ENCODE results near the gene DEDD.
A peak's percentile ranks its signal among the peaks of the same experiment; 100 is the strongest.

Gene DEDD

GRCh38 chr1:161114556-161114955 lies 17.9 kb downstream of the DEDD start:
- peak overlapping the region; percentile 5; the same call in 1 of the 2 replicates for H3K27ac ChIP-seq
- TF ChIP-seq CTCF (IDR thresholded peaks at IDR 0.05), result no peak
- no peak for TF ChIP-seq ZFX (IDR thresholded peaks at IDR 0.05; ENCODE audit: borderline replicate concordance)

- TF ChIP-seq ZFX (IDR thresholded peaks at IDR 0.05; ENCODE audit: borderline replicate concordance) (no peak), CTCF (IDR thresholded peaks at IDR 0.05) (no peak)
- H3K27ac ChIP-seq, result 0 out of 2 replicates have a peak overlapping the region, but pooled peaks have one; percentile 5
These were observed 18.6 kb downstream of the DEDD start for GRCh38 chr1:161113915-161114314.

- TF ChIP-seq CTCF (IDR thresholded peaks at IDR 0.05) (no peak), ZFX (IDR thresholded peaks at IDR 0.05; ENCODE audit: borderline replicate concordance) (no peak)
- no peak overlapping the region for H3K27ac ChIP-seq
These were observed 20.9 kb downstream of the DEDD start for GRCh38 chr1:161111527-161111926.

GRCh38 chr1:161111117-161111516 lies 21.4 kb downstream of the DEDD start:
- TF ChIP-seq CTCF (IDR thresholded peaks at IDR 0.05), result no peak
- TF ChIP-seq ZFX (IDR thresholded peaks at IDR 0.05; ENCODE audit: borderline replicate concordance), result no peak
- no peak overlapping the region for H3K27ac ChIP-seq

GRCh38 chr1:161106431-161106830 lies 26.0 kb downstream of the DEDD start:
- TF ChIP-seq CTCF (IDR thresholded peaks at IDR 0.05) (no peak), ZFX (IDR thresholded peaks at IDR 0.05; ENCODE audit: borderline replicate concordance) (no peak)
- H3K27ac ChIP-seq, result no peak overlapping the region

- no peak overlapping the region for H3K27ac ChIP-seq
- TF ChIP-seq CTCF (IDR thresholded peaks at IDR 0.05), result no peak
- TF ChIP-seq ZFX (IDR thresholded peaks at IDR 0.05; ENCODE audit: borderline replicate concordance), result no peak
These were observed 31.9 kb downstream of the DEDD start for GRCh38 chr1:161100556-161100955.

- TF ChIP-seq ZFX (IDR thresholded peaks at IDR 0.05; ENCODE audit: borderline replicate concordance) (no peak), CTCF (IDR thresholded peaks at IDR 0.05) (no peak)
- H3K27ac ChIP-seq, result peak overlapping the region; percentile 75
These were observed 33.2 kb downstream of the DEDD start for GRCh38 chr1:161099090-161099802.
